Urothelium cell line (cell line): ENCODE measurements around the gene BCAR1.
A peak's percentile ranks its signal among the peaks of the same experiment; 100 is the strongest.
"Not testable (repeated sequence)": the region's sequence is repeated elsewhere in the genome, so short reads cannot be mapped to it uniquely, and the experiment has no call there.

Source experiments
- DNase-seq: peaks from one replicate; pipeline ENCODE4 v3.0.0; 2011; ENCODE audit warnings: low spot score, mixed read lengths
- FAIRE-seq: peaks from 2 replicates; lab custom pipeline; 2011; peaks lifted over from hg19 to GRCh38; lab: Jason Lieb, UNC

The BCAR1 gene

DNA sequence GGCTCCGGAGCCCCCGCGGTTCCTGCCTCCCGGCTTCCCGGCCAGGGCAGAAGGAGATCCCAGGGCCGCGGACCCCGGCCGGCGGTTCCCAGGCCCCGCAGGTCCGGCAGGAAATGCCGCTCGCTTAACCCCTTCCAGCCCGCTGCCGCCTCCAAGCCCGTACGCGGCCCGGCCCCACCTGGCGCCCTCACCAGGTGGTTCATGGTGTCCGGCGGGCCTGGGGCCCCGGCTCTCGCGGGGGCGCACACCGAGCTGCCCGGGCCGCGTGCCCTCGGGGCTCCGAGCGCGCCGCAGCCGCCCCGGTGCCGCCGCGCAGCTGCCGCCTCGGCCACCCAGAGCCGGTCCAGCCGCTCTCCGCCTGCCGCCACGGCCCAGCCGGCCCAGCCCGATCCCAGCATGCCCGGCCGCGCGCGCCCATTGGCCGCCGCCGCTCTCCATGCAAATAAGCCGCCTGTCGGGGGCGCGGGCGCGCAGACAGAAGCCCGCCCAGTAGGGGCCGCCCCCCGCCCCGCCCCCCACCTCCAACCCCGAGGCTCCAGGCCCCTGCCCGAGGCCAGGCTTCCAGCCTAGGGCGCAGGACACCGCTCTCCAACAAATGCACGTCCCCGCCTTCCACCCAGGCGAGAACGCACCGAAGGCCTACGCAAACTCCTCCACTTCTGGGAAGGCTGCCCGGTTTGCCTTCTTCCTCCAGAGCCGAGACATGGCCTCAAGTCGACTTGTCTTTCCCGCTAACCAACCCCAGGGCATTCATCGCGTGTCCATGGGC, at the start of gene BCAR1:
TSS of gene BCAR1 (minus strand) at position 345 of the 769 bp plus-strand sequence. CDS start at position 203, 142 bp downstream.
- FAIRE-seq, result peak; percentile 96

DNA sequence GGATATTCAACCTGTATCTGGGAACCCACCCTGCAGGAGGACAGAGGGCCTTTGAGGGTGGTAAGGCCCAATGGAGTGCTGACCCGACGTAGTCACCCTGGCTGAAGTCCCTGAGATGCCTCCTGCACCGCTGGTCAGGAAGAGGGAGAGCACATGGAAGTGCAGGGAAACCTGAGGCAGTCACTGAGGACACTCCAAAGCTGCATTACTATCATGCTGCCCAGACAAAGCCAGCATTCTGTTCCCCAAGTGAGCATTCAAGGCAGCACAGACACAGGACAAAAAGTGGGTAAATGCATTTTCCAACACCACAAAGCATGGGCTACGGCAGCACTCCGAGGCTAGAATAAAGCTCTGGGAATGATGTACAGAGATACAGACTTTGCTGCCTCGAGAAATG, 46.8 kb upstream of the BCAR1 start:
- no peak for DNase-seq
- no peak for FAIRE-seq

More for the DNA sequence above, at the start of gene BCAR1:
- peak; percentile 94 for DNase-seq

GRCh38 chr16:75296606-75297005, 45.2 kb upstream of the BCAR1 start:
- DNase-seq (no peak), FAIRE-seq (no peak)

DNA sequence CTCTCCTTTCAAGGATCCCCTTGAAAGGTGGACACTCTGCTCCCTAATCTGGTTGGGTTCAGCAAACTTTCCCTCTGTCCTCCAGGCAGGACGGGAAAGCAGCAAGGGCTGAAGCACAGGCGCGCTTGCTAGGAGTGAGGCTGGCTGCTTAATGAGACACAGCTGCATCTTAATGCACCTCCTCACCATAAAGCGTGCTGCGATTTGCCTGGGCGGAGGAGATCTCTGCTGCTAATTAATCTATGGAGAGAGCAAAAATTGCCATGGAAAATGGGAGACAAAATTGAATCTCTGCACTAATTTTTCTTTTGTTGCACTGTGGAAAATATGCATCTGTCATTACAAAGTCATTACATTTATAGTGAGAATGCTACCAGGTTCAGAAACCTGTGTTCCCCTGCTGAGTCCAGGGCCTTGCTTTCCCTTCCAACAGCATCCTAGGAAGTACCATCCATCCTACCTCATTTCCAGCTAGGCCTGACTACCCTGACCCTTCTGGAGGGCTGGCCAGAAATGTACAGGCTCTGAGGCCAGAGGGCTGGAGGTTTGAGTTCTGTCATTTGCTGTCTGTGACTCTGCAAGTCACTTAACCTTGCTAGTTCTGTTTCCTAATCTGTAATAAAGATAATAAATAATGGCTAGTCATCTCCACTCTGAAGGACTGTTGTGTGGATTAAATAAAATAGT, 43.5 kb upstream of the BCAR1 start:
- FAIRE-seq, result no peak

GRCh38 chr16:75293772-75294171, 42.3 kb upstream of the BCAR1 start:
- DNase-seq (no peak), FAIRE-seq (no peak)

More for the DNA sequence above, 43.5 kb upstream of the BCAR1 start:
- no peak for DNase-seq

- FAIRE-seq, result no peak
These were observed 41.7 kb upstream of the BCAR1 start for GRCh38 chr16:75293173-75293572.

GRCh38 chr16:75292691-75293090, 41.3 kb upstream of the BCAR1 start:
- no peak for FAIRE-seq
- DNase-seq, result no peak

More at GRCh38 chr16:75293173-75293572, 41.7 kb upstream of the BCAR1 start:
- DNase-seq, result no peak

GRCh38 chr16:75289189-75289588, 37.8 kb upstream of the BCAR1 start:
- no peak for DNase-seq
- no peak for FAIRE-seq

DNA sequence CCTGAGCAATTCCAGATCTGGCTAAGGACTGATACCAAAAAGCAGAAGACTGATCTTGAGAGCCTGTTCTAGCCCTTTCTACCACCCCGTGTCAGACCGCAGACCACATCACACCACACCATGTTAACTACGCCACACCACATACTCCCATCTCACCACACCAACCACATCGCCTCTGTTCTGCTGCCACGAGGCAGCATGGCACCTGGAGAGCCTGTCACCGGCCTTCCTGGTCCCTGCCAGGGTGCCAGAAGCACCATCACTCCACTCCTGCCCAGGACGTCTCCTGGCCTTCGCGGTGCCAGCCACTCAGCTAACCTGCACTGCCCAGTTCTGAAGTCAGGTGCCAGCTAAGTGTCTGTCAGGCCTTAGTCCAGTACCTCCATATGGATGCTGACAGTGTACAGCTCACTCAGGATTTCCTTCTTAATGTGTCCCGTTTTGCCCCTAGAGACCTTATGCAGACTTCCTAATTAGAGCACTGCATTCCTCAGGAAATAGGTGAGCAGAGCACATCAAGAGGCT, 37.2 kb upstream of the BCAR1 start:
- DNase-seq (no peak), FAIRE-seq (no peak)

- no peak for FAIRE-seq
- DNase-seq, result no peak
These were observed 36.8 kb upstream of the BCAR1 start for GRCh38 chr16:75288181-75288580.

DNA sequence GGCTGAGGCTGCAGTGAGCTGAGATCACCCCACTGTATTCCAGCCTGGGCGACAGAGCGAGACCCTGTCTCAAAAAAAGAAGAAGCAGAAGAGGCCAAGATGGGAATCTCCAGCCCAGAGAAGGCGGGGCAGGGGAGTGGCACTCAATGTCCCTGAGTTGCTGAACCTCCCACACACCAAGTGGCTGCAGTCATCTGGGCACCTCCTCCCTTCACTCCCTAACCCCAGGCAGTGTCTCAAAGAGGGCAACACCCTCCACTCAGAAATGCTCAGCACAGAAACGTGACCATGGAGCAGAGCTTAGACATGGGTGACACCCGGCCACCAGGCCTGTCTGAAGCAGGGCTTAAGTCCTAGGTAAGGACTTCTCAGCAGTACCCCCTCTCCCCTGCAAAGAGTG, 36.3 kb upstream of the BCAR1 start:
- FAIRE-seq, result no peak
- no peak for DNase-seq

- DNase-seq, result no peak
- no peak for FAIRE-seq
These were observed 35.0 kb upstream of the BCAR1 start for GRCh38 chr16:75286389-75286788.

DNA sequence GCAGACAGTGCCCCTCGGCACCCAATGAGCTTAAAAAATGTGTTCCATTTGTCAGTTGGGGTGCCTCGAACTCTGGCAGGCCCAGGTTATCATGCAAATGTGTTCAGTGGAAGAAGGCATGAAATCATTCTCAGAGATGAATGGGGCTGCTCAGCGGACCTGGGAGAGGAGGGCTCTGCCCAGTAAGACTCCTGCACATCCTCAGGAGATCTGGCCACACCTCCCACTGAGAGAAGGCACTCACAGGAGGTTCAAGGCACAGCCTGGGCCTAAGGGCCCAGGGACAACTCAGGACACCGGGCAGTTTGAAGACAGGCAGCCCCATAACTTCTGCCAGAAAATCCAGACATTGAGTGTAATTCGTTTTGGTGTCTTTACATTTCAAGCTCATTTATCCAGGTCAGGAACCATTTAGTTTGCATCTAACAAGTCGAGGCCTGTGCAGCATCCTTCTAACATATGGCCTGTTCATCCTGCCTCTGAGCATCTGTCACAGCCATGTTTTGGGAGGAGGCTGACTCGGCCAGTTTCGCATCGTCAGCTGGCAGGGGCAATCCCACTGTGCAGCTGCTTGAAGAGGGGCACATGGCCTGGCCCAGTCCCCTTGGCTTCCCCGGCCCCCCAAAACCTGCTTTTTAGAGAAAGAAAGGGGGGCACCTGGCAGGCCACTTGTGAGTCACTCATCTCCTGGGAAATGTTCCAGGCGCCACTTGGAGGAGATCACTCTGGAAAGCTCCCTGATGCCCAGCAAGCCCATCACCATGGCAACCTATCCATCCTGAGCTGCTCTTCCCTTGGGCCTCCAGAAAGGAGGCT, 31.2 kb upstream of the BCAR1 start:
- DNase-seq (no peak), FAIRE-seq (no peak)

DNA sequence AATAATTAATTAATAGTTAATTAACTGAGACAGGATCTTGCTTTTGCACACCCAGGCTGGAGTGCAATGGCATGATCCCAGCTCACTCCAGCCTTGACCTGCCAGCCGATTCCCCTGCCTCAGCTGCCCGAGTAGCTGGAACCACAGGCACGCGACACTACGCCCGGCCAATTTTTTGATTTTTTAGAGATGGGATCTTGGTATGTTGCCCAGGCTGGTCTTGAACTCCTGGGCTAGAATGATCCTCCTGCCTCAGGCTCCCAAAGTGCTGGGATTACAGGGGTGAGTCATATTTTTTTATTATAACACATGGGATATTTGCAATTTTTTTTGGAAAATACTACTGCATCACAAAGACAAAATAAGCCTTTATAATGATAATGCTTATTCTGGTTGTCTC, 30.4 kb upstream of the BCAR1 start:
- no peak for FAIRE-seq
- no peak for DNase-seq

GRCh38 chr16:75281009-75281408, 29.6 kb upstream of the BCAR1 start:
- DNase-seq, FAIRE-seq: not testable (repeated sequence)

DNA sequence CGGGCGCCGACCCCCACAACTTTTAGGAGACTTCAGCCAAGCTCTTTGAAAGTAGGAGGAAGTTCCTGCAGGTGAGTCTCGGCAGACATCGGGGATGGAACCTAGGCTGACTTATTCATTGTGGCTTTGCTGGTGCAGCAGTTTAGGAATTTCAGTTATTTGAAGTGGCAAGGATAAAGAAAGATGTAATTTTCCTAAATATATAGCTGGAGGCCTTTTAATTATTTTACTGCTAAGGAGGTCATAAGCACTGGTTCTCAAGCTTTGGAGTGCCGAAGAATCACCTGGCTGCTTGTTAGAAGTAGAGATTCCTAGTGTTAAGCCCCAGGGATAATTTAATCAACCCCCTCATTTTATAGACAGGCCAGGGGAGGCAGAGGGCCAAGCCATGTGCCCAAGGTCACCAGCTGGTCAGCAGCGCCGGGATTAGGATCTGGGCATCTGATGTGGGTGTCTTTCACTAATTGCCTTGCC, 28.9 kb upstream of the BCAR1 start:
- FAIRE-seq (no peak), DNase-seq (no peak)

DNA sequence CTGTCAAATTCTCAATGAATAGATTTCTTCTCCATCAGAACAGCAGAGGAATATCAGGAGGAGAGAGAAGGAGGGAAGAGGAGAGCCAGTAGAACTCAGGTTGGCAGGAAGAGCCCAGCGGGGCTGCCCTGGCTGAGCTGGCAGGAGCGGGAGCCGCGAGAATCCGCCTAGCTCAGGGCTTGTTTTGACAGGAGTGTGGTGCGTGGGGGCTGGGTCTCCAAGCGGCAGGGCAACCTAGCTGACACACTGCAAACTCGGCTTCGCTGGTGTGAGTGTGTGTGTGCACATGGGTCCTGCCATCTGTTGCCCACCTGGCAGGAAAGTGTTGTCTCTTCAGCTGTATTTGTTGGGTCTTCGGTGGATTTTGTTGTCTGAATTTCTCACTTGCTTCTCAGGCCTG, 27.9 kb upstream of the BCAR1 start:
- DNase-seq, result no peak
- FAIRE-seq, result no peak

DNA sequence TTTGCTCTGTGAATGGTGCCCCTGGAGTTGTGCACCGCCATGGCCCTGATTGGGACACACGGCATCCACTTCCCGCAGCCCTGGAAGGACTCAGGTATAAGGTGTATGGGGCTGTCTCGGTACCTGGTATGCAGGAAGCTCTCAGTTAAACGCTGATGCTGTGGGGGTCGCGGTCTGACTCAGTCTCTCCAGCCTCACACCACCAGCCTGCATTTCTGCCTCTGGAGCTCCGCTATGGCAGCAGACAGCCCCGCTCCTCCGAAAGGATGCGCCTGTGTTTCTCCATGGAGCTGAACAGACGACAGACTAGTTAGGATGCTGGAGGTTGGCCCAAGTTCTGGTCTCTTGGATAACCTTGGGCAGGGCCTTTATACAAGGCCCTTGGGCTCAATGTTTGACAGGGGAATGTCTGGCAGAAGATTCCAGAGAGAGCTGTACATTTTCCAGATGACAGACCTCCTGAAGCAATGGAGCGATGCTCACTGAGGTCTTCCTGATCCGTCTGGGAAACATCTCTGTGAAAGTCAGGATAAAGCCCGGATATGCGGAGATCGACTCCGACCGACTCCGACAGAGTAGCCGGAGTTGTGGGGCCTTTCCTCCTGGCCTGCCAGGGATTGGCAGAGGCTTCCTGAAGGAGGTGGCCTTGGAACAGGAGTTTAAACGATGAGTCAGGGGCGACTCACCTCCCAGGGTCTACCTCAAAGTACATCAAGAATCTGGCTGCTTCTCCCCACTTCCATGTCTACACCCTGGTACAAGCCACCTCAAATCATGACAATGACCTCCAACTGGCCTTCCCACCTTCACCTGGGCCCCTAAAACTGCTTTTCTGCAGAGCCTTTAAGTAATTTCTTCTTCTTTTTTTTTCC, 21.9 kb upstream of the BCAR1 start:
- FAIRE-seq, result no peak
- DNase-seq, result no peak

DNA sequence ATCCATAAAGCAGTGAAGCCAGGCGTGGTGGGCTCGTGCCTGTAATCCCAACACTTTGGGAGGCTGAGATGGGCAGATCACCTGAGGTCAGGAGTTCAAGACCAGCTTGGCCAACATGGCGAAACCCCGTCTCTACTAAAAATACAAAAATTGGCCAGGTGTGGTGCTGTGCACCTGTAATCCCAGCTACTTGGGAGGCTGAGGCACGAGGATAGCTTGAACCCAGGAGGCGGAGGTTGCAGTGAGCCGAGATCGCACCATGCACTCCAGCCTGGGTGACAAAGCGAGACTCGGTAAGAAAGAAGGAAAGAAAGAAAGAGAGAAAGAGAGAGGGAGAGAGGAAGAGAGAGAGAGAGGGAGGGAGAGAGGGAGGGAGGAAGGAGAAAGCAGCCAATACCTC, 21.2 kb upstream of the BCAR1 start:
- not testable (repeated sequence) for FAIRE-seq, DNase-seq

DNA sequence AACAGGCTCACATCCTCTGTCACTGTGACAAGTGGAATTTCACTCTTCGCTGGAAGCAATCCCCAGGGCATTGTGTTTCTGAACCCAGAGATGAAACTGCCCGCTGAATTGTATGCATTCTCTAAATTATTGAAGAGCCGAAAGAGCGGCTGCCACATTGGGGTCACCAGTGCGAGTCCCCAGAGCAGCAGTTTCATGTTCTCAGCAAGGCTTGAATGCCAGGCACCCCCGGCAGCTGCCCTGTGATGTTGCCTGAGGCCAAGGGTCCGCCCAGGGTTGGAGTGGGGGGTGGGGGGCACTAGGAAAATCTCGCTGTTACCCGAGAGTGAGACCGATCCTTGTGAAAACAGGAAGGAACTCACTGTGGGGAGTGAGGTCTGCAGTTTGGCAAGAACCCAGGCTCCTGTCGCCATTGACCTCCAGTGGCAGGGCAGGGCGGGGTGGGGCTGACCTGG, 20.7 kb upstream of the BCAR1 start:
- DNase-seq (no peak), FAIRE-seq (no peak)
